SK-N-MC (cell line): ENCODE results near the gene HMGN2.

Source experiments
- EZH2 ChIP-seq: fragments of 200-600 bp; sonication (generic); IDR thresholded peaks from one replicate; pipeline ENCODE4 v1.6.1; 2017; ENCODE audit warnings: antibody characterized with exemption
- POLR2AphosphoS5 ChIP-seq: IDR thresholded peaks from 2 replicates; pipeline ENCODE4 v1.6.1; 2012; ENCODE audit warnings: mild to moderate bottlenecking, low read depth, low read length, borderline replicate concordance

DNA sequence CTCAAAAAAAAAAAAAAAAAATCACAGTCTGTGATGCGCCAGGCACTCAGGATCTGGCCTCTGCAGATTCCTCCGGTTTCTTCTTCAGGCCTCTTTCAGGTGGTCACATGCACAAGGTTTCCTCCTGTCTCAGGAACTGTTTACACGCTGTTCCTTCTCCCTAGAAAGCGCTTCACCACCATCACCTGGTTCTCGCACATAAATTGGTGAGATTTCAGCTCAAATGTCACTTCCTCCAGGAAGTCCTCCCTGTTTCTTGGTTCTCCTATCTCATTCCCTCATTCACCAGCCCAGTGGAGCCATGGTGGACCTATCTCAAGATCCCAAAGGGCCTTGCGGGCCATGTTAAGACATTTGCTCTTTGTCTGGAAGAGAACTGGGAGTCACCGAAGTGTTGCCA is 26.7 kb downstream of the HMGN2 start:
- TF ChIP-seq POLR2AphosphoS5 (no peak), EZH2 (no peak)
